NCI-H748 (cell line): ENCODE data around the gene MMP17.

Source experiments
- DNase-seq: peaks from one replicate; lab custom pipeline; 2025; ENCODE audit not compliant: unreplicated experiment; lab: John Stamatoyannopoulos, UW

MMP17 gene

GRCh38 chr12:131892711-131893604 is 64.8 kb downstream of the MMP17 start:
- DNase-seq = no peak

- DNase-seq = peak; percentile 54
Measured at GRCh38 chr12:131893605-131894312, 65.6 kb downstream of the MMP17 start.

- DNase-seq = peak; percentile 95
Measured at GRCh38 chr12:131894313-131894860, 66.2 kb downstream of the MMP17 start, which contains the start of gene ULK1. TSS of gene ULK1 (plus strand) at chr12:131894622. CDS start at chr12:131895002, 380 bp downstream.

- peak; percentile 36 for DNase-seq
Measured at GRCh38 chr12:131894981-131895639, 66.9 kb downstream of the MMP17 start.

GRCh38 chr12:131895640-131896079 is 67.5 kb downstream of the MMP17 start:
- no peak for DNase-seq

- peak; percentile 93 for DNase-seq
Measured at GRCh38 chr12:131896080-131896810, 68.1 kb downstream of the MMP17 start.

- no peak for DNase-seq
Measured at GRCh38 chr12:131896811-131897270, 68.6 kb downstream of the MMP17 start.

- DNase-seq = no peak
Measured at GRCh38 chr12:131897276-131897675, 69.1 kb downstream of the MMP17 start.

- no peak for DNase-seq
Measured at GRCh38 chr12:131897875-131898274, 69.7 kb downstream of the MMP17 start.

GRCh38 chr12:131900397-131900796 is 72.2 kb downstream of the MMP17 start:
- no peak for DNase-seq
